ENCODE data around the gene RNF212.
"Not testable (repeated sequence)": the region's sequence is repeated elsewhere in the genome, so short reads cannot be mapped to it uniquely, and the experiment has no call there.

RNF212 gene

GRCh38 chr4:1060621-1061020, 52.7 kb downstream of the RNF212 start:
- no peak for DNase-seq

GRCh38 chr4:1060121-1060520, 53.2 kb downstream of the RNF212 start:
- DNase-seq: no peak

- no peak for DNase-seq
Observed at GRCh38 chr4:1058997-1059665, 54.2 kb downstream of the RNF212 start.

GRCh38 chr4:1058198-1058996, 55.0 kb downstream of the RNF212 start:
- DNase-seq: no peak

GRCh38 chr4:1057403-1057745, 56.0 kb downstream of the RNF212 start:
- no peak for DNase-seq

- no peak for DNase-seq
Observed at GRCh38 chr4:1056671-1057402, 56.5 kb downstream of the RNF212 start.

GRCh38 chr4:1055721-1056590, 57.4 kb downstream of the RNF212 start:
- DNase-seq: no peak

- not testable (repeated sequence) for DNase-seq
Observed at GRCh38 chr4:1055243-1055701, 58.1 kb downstream of the RNF212 start.

- DNase-seq: not testable (repeated sequence)
Observed at GRCh38 chr4:1054696-1055242, 58.6 kb downstream of the RNF212 start.

- not testable (repeated sequence) for DNase-seq
Observed at GRCh38 chr4:1053891-1054290, 59.5 kb downstream of the RNF212 start.

- DNase-seq: no peak
Observed at GRCh38 chr4:1053080-1053661, 60.2 kb downstream of the RNF212 start.

GRCh38 chr4:1052231-1052671, 61.1 kb downstream of the RNF212 start:
- no peak for DNase-seq

- DNase-seq: no peak
Observed at GRCh38 chr4:1051472-1051871, 61.9 kb downstream of the RNF212 start.

- no peak for DNase-seq
Observed at GRCh38 chr4:1050486-1051213, 62.7 kb downstream of the RNF212 start.

- no peak for DNase-seq
Observed at GRCh38 chr4:1049591-1049905, 63.8 kb downstream of the RNF212 start.

GRCh38 chr4:1048773-1049590, 64.4 kb downstream of the RNF212 start:
- no peak for DNase-seq

- DNase-seq: no peak
Observed at GRCh38 chr4:1047976-1048772, 65.2 kb downstream of the RNF212 start.

- DNase-seq: no peak
Observed at GRCh38 chr4:1047106-1047975, 66.0 kb downstream of the RNF212 start.

Data from KG1 (cell line).